Activated CD8-positive, alpha-beta T cell treated with anti-CD3 and anti-CD28 coated beads for 36 hours (primary cell): ENCODE data around the gene XPO1. TPM values are rescaled to one million over a fixed set of nuclear protein-coding genes. Genes with fewer than 3 reads are reported as not detected.
A peak's percentile ranks its signal among the peaks of the same experiment; 100 is the strongest.
"Not testable (repeated sequence)": the region's sequence is repeated elsewhere in the genome, so short reads cannot be mapped to it uniquely, and the experiment has no call there.

Source experiments
- ATAC-seq: fragments of 200-7000 bp; cut with Tn5 transposase; one replicate; pipeline ENCODE4 v1.10.0; 2021; ENCODE audit warnings: mild to moderate bottlenecking, moderate library complexity
- CTCF ChIA-PET: fragments of 350-600 bp; sonication (Branson Sonifier 250); formaldehyde crosslinking; loops from one replicate; lab custom pipeline; 2021; ENCODE audit warnings: antibody characterized with exemption; lab: Charles Lee
- POLR2A ChIA-PET: fragments of 350-600 bp; sonication (Branson Sonifier 250); formaldehyde crosslinking; loops from one replicate; lab custom pipeline; 2021; ENCODE audit warnings: antibody characterized with exemption; lab: Charles Lee
- DNase-seq: peaks from one replicate; pipeline ENCODE4 v3.0.0-alpha.2; 2020
- H3K27ac Mint-ChIP-seq: one replicate; pipeline ENCODE4 v1.8.0; 2021; ENCODE audit warnings: mild to moderate bottlenecking, mixed read lengths
- H3K27me3 Mint-ChIP-seq: one replicate; pipeline ENCODE4 v1.8.0; 2021; ENCODE audit warnings: mixed read lengths
- H3K36me3 Mint-ChIP-seq: one replicate; pipeline ENCODE4 v1.8.0; 2021; ENCODE audit warnings: low read depth, mixed read lengths
- H3K4me1 Mint-ChIP-seq: one replicate; pipeline ENCODE4 v1.8.0; 2021; ENCODE audit warnings: low read depth, mixed read lengths
- H3K4me3 Mint-ChIP-seq: one replicate; pipeline ENCODE4 v1.8.0; 2021; ENCODE audit warnings: mild to moderate bottlenecking, moderate library complexity, mixed read lengths
- H3K9me3 Mint-ChIP-seq: one replicate; pipeline ENCODE4 v1.8.0; 2021; ENCODE audit warnings: mixed read lengths
- CTCF ChIP-seq: fragments of 200-600 bp; IDR thresholded peaks from one replicate; pipeline ENCODE4 v1.8.0; 2022; ENCODE audit warnings: antibody characterized with exemption, mild to moderate bottlenecking
- intact Hi-C: fragments of 100-400 bp; cut with micrococcal nuclease; formaldehyde crosslinking; loops from one replicate; pipeline ENCODE4 v1.10.0; 2022
- total RNA-seq, 2 experiments: library from RNA; stranded (reverse); gene quantifications; one replicate each; pipeline ENCODE4 v1.2.3, GENCODE V29; 2021

Gene XPO1
- total RNA-seq, 2 experiments from 2014 or later = 208 to 221 TPM

GRCh38 chr2:61478086-61478485, 60.1 kb downstream of the XPO1 start:
- CTCF ChIA-PET = no interaction called here
- no peaks in the 10 kb centered on the region for H3K9me3 Mint-ChIP-seq
- intact Hi-C loops = no loop called here
- peaks cover 39% of the 10 kb centered on the region for H3K36me3 Mint-ChIP-seq
- DNase-seq (no peak), ATAC-seq (no peak)
- no peak overlapping the region for H3K4me3 Mint-ChIP-seq
- no peaks in the 10 kb centered on the region for H3K27me3 Mint-ChIP-seq
- no peak overlapping the region for H3K27ac Mint-ChIP-seq
- POLR2A ChIA-PET = no interaction called here
- TF ChIP-seq CTCF = no peak
- H3K4me1 Mint-ChIP-seq = no peaks in the 10 kb centered on the region

DNA sequence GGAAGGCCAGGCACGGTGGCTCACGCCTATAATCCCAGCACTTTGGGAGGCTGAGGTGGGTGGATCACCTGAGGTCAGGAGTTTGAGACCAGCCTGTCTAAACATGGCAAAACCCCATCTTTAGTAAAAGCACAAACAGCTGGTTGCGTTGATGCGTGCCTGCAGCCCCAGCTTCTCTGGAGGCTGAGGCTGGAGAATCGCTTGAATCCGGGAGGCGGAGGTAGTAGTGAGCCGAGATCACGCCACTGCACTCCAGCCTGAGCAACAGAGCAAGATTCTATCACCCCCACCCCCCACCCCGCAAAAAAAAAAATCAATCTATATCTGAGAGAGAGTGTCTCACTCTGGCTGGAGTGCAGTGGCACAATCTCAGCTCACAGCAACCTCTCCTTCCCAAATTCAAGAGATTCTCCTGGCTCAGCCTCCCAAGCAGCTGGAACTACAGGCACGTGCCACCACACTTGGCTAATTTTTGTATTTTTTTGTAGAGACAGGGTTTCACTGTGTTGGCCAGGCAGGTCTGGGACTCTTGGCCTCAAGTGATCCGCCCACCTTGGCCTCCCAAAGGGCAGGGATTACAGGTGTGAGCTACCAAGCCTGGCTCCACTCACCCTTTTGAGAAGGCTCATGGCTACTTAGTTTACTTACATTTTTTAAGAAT, 61.1 kb downstream of the XPO1 start:
- H3K36me3 Mint-ChIP-seq = peaks cover 37% of the 10 kb centered on the region

GRCh38 chr2:61471905-61472805, 66.0 kb downstream of the XPO1 start:
- Mint-ChIP-seq H3K27ac (peak overlapping the region; percentile 92), H3K36me3 (peaks cover 26% of the 10 kb centered on the region), H3K4me3 (peak overlapping the region; percentile 80), H3K4me1 (peaks cover 25% of the 10 kb centered on the region), H3K27me3 (no peaks in the 10 kb centered on the region), H3K9me3 (no peaks in the 10 kb centered on the region)
- DNase-seq (peak; percentile 34), ATAC-seq (no peak)
- CTCF ChIA-PET = no interaction called here
- POLR2A ChIA-PET = interaction anchor here (1.2 kb wide), 1 partner anchor 111 kb away, joined by 3 read pairs; no protein-coding TSS in a partner anchor
- TF ChIP-seq CTCF = no peak
- intact Hi-C loops = loop anchor here (5.0 kb wide), 2 partner anchors 45 to 65 kb away; partner anchors contain the start of gene XPO1

More for the DNA sequence above, 61.1 kb downstream of the XPO1 start:
- H3K4me1 Mint-ChIP-seq, H3K4me3 Mint-ChIP-seq, ATAC-seq, DNase-seq, H3K9me3 Mint-ChIP-seq, H3K27me3 Mint-ChIP-seq, intact Hi-C loops: not testable (repeated sequence)
- POLR2A ChIA-PET = interaction anchor here (0.9 kb wide), 1 partner anchor 61 kb away, joined by 4 read pairs; the partner anchor contains the start of gene XPO1
- CTCF ChIA-PET = interaction anchor here (1.0 kb wide), 2 partner anchors 9 to 51 kb away, joined by 3 read pairs; no protein-coding TSS in a partner anchor
- peak overlapping the region; percentile 57 for H3K27ac Mint-ChIP-seq

GRCh38 chr2:61470965-61471904, 66.9 kb downstream of the XPO1 start, which contains the start of gene USP34:
Gene USP34, minus strand, starts transcription at chr2:61471087. Its CDS starts 395 bp downstream, at chr2:61470692.
- peak within 1 kb of the TSS; percentile 89 for H3K4me3 Mint-ChIP-seq
- peak; percentile 95 for DNase-seq
- intact Hi-C loops = loop anchor here (5.0 kb wide), 2 partner anchors 44 to 66 kb away; partner anchors contain the start of gene XPO1
- CTCF ChIA-PET = no interaction called here
- no peaks in the 10 kb centered on the region for H3K9me3 Mint-ChIP-seq
- peaks cover 23% of the 10 kb centered on the region for H3K36me3 Mint-ChIP-seq
- POLR2A ChIA-PET = interaction anchor here (1.2 to 1.5 kb wide), 3 partner anchors 45 to 110 kb away, joined by 3 to 6 read pairs (median 3); partner anchors contain the start of gene XPO1
- TF ChIP-seq CTCF = no peak
- no peaks in the 10 kb centered on the region for H3K27me3 Mint-ChIP-seq
- H3K27ac Mint-ChIP-seq = peak within 1 kb of the TSS; percentile 95
- H3K4me1 Mint-ChIP-seq = peaks cover 27% of the 10 kb centered on the region
- peak; percentile 92 for ATAC-seq
